HepG2 (cell line): ENCODE data around the gene PSMB11. TPM values are rescaled to one million over a fixed set of nuclear protein-coding genes. Genes with fewer than 3 reads are reported as not detected.

Source experiments
- AGO1 ChIP-seq: fragments of 200-400 bp; formaldehyde crosslinking; IDR thresholded peaks from 2 replicates; pipeline ENCODE4 v1.6.1; 2017; ENCODE audit warnings: mild to moderate bottlenecking, low read depth, low read length, moderate library complexity; ENCODE audit not compliant: poor library complexity, severe bottlenecking
- DNMT3B ChIP-seq: conservative IDR thresholded peaks from 2 replicates; pipeline ENCODE4 v1.6.1; 2016; ENCODE audit warnings: missing biosample characterization, control low read depth
- HIC2 ChIP-seq: sonication (generic); formaldehyde crosslinking; IDR thresholded peaks from 2 replicates; pipeline ENCODE4 v1.9.0; 2022; ENCODE audit warnings: low read depth, missing genetic modification reagents
- KLF15 ChIP-seq: sonication (generic); formaldehyde crosslinking; IDR thresholded peaks from 2 replicates; pipeline ENCODE4 v1.8.1; 2023; ENCODE audit warnings: borderline replicate concordance, mild to moderate bottlenecking, inconsistent platforms, missing genetic modification reagents, mixed read lengths
- NR0B2 ChIP-seq: sonication (generic); formaldehyde crosslinking; IDR thresholded peaks from 2 replicates; pipeline ENCODE4 v1.4.0; 2020; ENCODE audit warnings: mild to moderate bottlenecking, missing genetic modification reagents
- NR1H2 ChIP-seq: sonication (generic); formaldehyde crosslinking; IDR thresholded peaks from 2 replicates; pipeline ENCODE4 v1.8.1; 2022; ENCODE audit warnings: low read depth, missing genetic modification reagents, borderline replicate concordance
- REST ChIP-seq, 2 experiments: IDR thresholded peaks; 2 replicates each; pipeline ENCODE4 v1.6.1; 2011 to 2012; ENCODE audit warnings: low read length in 2 of 2, borderline replicate concordance in 1 of 2, low read depth in 1 of 2, mild to moderate bottlenecking in 1 of 2, moderate library complexity in 1 of 2
- SMARCC2 ChIP-seq: fragments of 450-650 bp; IDR thresholded peaks from 2 replicates; pipeline ENCODE4 v1.6.1; 2017; ENCODE audit warnings: antibody characterized with exemption, mild to moderate bottlenecking
- SMC3 ChIP-seq: IDR thresholded peaks from 2 replicates; pipeline ENCODE4 v1.6.1; 2011; ENCODE audit warnings: low read length, improper control_type of control experiment
- SNAPC5 ChIP-seq: sonication (generic); formaldehyde crosslinking; IDR thresholded peaks from 2 replicates; pipeline ENCODE4 v1.8.1; 2023; ENCODE audit warnings: mild to moderate bottlenecking, missing genetic modification reagents, borderline replicate concordance
- ZHX2 ChIP-seq, 2 experiments: sonication (generic) in 1 of 2; formaldehyde crosslinking in 1 of 2; IDR thresholded peaks; 2 replicates each; pipeline versions ENCODE4 v1.6.1 to v1.9.0; 2014 to 2022; ENCODE audit warnings: antibody characterized with exemption in 1 of 2, borderline replicate concordance in 1 of 2, inconsistent platforms in 1 of 2, low read depth in 1 of 2, missing genetic modification reagents in 1 of 2
- ZMYM3 ChIP-seq: sonication (generic); formaldehyde crosslinking; IDR thresholded peaks from 2 replicates; pipeline ENCODE4 v1.5.1; 2020; ENCODE audit warnings: mild to moderate bottlenecking, missing genetic modification reagents
- ZNF251 ChIP-seq: sonication (generic); formaldehyde crosslinking; IDR thresholded peaks from 2 replicates; pipeline ENCODE4 v1.9.0; 2021; ENCODE audit warnings: mild to moderate bottlenecking, missing genetic modification reagents
- ZNF567 ChIP-seq: sonication (generic); formaldehyde crosslinking; IDR thresholded peaks from 2 replicates; pipeline ENCODE4 v1.8.1; 2023; ENCODE audit warnings: mild to moderate bottlenecking, missing genetic modification reagents, borderline replicate concordance
- ZNF761 ChIP-seq: sonication (generic); formaldehyde crosslinking; conservative IDR thresholded peaks from 2 replicates; pipeline ENCODE4 v1.4.0; 2020; ENCODE audit warnings: mild to moderate bottlenecking, missing genetic modification reagents
- ZNF839 ChIP-seq: sonication (generic); formaldehyde crosslinking; IDR thresholded peaks from 2 replicates; pipeline ENCODE4 v1.4.0; 2020; ENCODE audit warnings: missing genetic modification reagents, mild to moderate bottlenecking, borderline replicate concordance
- polyA plus RNA-seq, 8 experiments: library from polyadenylated mRNA; depleted of rRNA in 3 of 8; stranded (reverse) in 7 of 8; unstranded in 1 of 8; fragments of >200 nt; fragmentation: Illumina TruSeq in 4 of 8; extraction: Trizol in 4 of 8; gene quantifications; 2 replicates each; pipeline versions ENCODE4 v1.2.1 to v1.2.3, GENCODE V29; 2011 to 2016; ENCODE audit warnings: low read depth in 4 of 8, missing spikeins in 1 of 8, mixed read lengths in 1 of 8; ENCODE audit not compliant: insufficient read depth in 1 of 8
- total RNA-seq, 5 experiments: library from RNA; depleted of rRNA; stranded (reverse); fragments of >200 nt; fragmentation: Illumina TruSeq; extraction: Trizol; gene quantifications; 2 replicates each; pipeline ENCODE4 v1.2.3, GENCODE V29; 2016; ENCODE audit warnings: low read depth in 1 of 5

Gene PSMB11
- total and polyA plus RNA-seq, 2 of the 13 experiments (the other 11 are each of a cell fraction or from before 2014, with no cell fraction given): not detected

- TF ChIP-seq KLF15 (CRISPR knock-in tag) (no peak), ZNF839 (no peak), NR1H2 (CRISPR knock-in tag) (no peak), ZNF567 (CRISPR knock-in tag) (no peak), ZHX2 (IDR thresholded peaks at IDR 0.05; ENCODE audit: low read depth) (no peak), ZHX2 (CRISPR knock-in tag; IDR thresholded peaks at IDR 0.05; ENCODE audit: borderline replicate concordance) (no peak), ZMYM3 (CRISPR knock-in tag) (no peak), ZNF761 (CRISPR knock-in tag) (peak; percentile 21; the same call in 1 of the 2 replicates), ZNF251 (CRISPR knock-in tag) (peak; percentile 72; the same call in 1 of the 2 replicates), SMC3 (peak; percentile 54; the same call in 1 of the 2 replicates), AGO1 (peak; percentile 53), DNMT3B (CRISPR knock-in tag) (no peak), SNAPC5 (CRISPR knock-in tag) (no peak), NR0B2 (no peak), HIC2 (CRISPR knock-in tag) (no peak), SMARCC2 (no peak), REST (IDR thresholded peaks at IDR 0.05; ENCODE audit: borderline replicate concordance in 1 of 2, low read depth in 1 of 2, low read length in 2 of 2) (no peak)
These were observed 10.2 kb downstream of the PSMB11 start (continued) for GRCh38 chr14:23052182-23052623.
